ENCODE measurements around the gene CDHR2.

Gene CDHR2

GRCh38 chr5:176531902-176532493, 17.1 kb upstream of the CDHR2 start:
- no peak for TF ChIP-seq CTCF (IDR thresholded peaks at IDR 0.05; ENCODE audit: low read depth, low read length, missing control alignments)
- no peak overlapping the region for H3K4me3 ChIP-seq (replicated peaks; ENCODE audit: low read depth, low read length)

GRCh38 chr5:176532795-176533194, 16.3 kb upstream of the CDHR2 start:
- no peak for TF ChIP-seq CTCF (IDR thresholded peaks at IDR 0.05; ENCODE audit: low read depth, low read length, missing control alignments)
- H3K4me3 ChIP-seq (replicated peaks; ENCODE audit: low read depth, low read length) = no peak overlapping the region
- DNase-seq (ENCODE audit: extremely low read depth, low read depth) = no peak

More at GRCh38 chr5:176531902-176532493, 17.1 kb upstream of the CDHR2 start:
- DNase-seq (ENCODE audit: extremely low read depth, low read depth) = no peak

GRCh38 chr5:176533390-176533789, 15.8 kb upstream of the CDHR2 start:
- DNase-seq (ENCODE audit: extremely low read depth, low read depth) = no peak

GRCh38 chr5:176533894-176534611, 15.1 kb upstream of the CDHR2 start:
- no peak for DNase-seq (ENCODE audit: extremely low read depth, low read depth)
- peak overlapping the region; percentile 95 for H3K4me3 ChIP-seq (replicated peaks; ENCODE audit: low read depth, low read length)
- TF ChIP-seq CTCF (IDR thresholded peaks at IDR 0.05; ENCODE audit: low read depth, low read length, missing control alignments) = no peak

More at GRCh38 chr5:176533390-176533789, 15.8 kb upstream of the CDHR2 start:
- no peak for TF ChIP-seq CTCF (IDR thresholded peaks at IDR 0.05; ENCODE audit: low read depth, low read length, missing control alignments)
- peak overlapping the region; percentile 95; the same call in 1 of the 2 replicates for H3K4me3 ChIP-seq (replicated peaks; ENCODE audit: low read depth, low read length)

GRCh38 chr5:176534640-176535039, 14.5 kb upstream of the CDHR2 start:
- TF ChIP-seq CTCF (IDR thresholded peaks at IDR 0.05; ENCODE audit: low read depth, low read length, missing control alignments) = no peak
- peak overlapping the region; percentile 95 for H3K4me3 ChIP-seq (replicated peaks; ENCODE audit: low read depth, low read length)
- DNase-seq (ENCODE audit: extremely low read depth, low read depth) = no peak

- DNase-seq (ENCODE audit: extremely low read depth, low read depth) = no peak
- H3K4me3 ChIP-seq (replicated peaks; ENCODE audit: low read depth, low read length) = peak overlapping the region; percentile 95
- no peak for TF ChIP-seq CTCF (IDR thresholded peaks at IDR 0.05; ENCODE audit: low read depth, low read length, missing control alignments)
Observed at GRCh38 chr5:176535101-176535663, 14.0 kb upstream of the CDHR2 start.
